NCI-H446 treated with DMSO at 0.1 percent for 48 hours (cell line): Measurements from ENCODE around the gene CYTH3.
"Not testable (repeated sequence)": the region's sequence is repeated elsewhere in the genome, so short reads cannot be mapped to it uniquely, and the experiment has no call there.

Experiments
- DNase-seq: peaks from one replicate; lab custom pipeline; 2025; lab: John Stamatoyannopoulos, UW

CYTH3 gene

DNA sequence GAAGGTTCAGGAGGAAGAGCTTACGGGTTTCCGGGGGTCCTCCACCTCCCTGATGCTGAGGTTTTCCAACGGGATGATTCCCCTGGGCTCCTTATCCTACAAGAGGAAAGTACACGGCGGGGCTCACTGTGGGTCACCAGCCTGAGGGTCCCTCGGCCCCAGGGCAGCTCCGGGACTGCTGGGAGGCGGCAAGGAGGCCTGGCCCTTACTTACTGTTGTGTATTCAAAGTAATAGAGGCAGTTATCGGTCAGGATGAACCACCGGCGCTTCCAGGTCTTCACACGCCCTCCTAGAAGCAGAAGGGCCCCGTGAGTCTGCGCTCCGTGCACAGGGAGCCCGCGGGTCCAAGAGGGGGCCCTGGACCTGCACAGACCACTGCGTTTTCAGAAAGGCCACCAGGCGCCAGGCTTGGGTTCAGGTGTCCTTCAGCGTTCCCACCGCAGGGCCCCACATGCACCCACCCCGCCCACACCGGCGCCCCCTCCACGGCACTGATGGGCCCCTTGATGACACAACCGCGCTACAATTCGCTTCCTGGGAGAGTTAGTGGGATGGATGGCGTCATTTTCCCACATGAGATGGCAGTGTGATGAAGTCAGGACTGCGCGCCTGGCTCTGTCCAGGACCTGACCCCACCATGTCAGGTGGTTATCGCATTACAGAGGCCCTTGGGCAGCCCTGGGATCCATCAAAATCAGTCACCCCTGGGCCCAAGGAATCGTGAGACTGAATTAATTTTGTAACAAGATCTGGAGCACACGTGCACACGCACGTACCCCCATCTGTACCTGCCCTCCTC, 106.7 kb downstream of the CYTH3 start:
- DNase-seq: no peak

DNA sequence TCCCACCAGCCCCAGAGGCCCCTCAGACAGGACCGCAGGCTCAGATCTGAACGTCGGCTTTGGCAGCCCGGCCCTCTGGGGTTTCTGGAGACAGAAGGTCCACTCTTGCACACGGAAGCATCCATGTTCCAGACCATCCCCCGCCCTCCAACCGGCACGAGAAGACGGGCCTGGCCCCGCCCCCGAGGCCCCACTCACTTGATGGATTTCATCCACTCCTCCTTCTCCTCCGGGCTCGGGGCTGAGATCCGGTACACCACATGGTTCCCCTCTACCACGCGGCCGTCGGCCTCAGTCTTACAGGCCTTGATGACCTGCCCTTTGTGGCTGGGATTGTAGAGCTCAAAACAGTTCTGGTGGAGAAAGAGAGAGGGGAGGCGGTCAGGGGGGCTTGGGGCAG, 107.3 kb downstream of the CYTH3 start:
- no peak for DNase-seq

DNA sequence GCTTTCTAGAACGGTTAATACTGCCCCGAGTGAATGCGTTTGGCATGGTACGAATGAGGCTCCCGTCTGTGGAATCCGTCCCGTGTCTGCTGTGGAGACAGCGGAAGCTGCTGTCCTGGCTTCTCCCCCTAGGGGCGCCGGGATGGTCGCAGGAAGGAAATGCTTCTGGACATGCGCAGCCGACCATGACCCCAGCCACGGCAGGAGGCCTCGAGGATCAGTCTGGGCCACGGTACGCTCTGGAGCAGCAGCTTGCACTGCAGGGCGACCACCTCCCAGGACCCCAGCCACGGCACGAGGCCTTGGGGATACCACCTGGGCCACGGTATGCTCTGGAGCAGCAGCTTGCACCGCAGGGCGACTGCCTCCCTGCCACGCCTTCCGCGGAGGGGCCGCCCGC, 107.9 kb downstream of the CYTH3 start:
- no peak for DNase-seq

DNA sequence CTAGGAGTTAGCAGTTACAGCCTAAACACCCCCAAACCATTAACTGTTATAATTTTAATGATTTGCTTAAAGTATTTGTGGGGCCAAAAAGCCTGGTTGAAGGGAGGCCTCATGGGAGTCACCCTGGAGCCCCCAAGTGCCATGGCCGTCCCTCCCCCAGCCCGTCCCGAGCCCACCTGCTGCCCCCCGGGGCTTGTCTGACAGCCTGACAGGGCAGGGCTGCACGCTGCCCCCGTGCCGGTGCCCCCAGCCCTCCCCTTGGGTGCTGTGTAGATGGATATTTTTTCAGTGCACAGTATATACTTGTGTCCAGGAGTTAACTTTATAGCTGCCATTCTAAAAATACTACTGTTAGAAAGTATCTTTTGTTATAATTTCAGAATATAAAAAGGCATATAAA, 108.4 kb downstream of the CYTH3 start:
- no peak for DNase-seq

DNA sequence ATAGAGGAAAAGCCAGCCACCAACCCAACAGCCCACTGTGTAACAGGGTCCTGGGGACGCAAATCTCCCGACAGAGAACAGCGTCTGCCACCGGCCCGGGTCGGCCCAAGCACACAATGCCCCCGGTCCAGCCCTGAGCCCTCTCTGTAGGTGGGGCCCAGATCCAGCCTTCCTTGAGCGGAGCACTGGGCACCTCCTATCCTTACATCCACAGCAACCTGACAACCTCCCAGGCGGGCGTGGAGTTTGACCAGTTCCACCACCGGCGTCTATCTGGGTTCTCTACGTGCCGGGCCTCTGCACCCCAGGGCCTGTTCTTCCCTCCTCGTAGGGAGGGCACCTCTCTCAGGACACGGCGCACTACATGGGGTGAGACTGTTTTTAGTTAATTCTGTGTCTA, 109.0 kb downstream of the CYTH3 start:
- no peak for DNase-seq

DNA sequence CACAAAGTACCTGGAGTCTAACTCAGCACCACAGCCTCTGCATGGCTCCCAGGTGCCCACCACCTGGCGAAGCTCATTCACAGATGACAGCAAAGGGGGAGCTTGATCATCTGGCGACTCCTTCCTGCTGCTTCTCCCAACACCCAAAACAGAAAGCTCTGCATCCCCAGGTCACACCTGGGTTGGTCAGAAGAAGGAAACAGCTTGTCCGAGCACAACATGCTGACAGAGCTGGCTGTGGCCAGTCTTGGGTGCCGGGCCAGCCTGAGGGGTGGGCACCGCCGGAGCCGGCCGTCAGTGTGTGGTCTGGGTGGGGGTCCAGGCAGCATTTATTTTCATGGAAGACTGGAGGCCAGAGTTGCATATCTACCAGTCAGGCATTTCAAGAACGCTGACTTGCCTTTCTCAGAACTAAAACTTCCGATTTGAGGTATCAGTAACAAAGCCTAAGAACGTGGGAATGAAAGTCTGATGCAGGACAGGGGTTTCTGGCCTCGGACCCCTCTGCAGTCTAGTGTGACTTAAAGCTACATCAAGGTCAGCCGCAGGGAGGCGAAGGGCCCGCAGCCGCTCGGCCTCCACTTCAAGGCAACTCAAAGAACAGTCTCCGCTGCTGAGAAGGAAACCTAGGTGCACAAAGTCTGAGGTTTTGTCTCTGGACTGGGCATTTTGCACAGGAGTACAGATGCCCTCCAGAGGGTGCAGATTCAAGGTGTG, 109.6 kb downstream of the CYTH3 start:
- no peak for DNase-seq

DNA sequence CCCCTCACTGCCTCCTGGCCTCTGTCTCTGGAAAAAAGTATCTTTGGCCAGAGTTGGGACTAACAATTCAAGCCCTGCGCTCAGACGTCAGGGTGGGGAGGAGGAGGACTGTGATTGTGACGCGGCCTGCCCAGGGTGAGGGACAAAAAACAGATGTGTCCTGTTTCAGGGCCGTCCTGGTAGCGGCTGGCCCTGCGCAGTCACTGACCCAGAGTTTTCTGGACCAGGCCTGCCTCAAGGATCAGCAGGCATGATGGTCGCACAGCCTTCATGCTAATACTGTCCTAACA, 110.1 kb downstream of the CYTH3 start:
- no peak for DNase-seq

DNA sequence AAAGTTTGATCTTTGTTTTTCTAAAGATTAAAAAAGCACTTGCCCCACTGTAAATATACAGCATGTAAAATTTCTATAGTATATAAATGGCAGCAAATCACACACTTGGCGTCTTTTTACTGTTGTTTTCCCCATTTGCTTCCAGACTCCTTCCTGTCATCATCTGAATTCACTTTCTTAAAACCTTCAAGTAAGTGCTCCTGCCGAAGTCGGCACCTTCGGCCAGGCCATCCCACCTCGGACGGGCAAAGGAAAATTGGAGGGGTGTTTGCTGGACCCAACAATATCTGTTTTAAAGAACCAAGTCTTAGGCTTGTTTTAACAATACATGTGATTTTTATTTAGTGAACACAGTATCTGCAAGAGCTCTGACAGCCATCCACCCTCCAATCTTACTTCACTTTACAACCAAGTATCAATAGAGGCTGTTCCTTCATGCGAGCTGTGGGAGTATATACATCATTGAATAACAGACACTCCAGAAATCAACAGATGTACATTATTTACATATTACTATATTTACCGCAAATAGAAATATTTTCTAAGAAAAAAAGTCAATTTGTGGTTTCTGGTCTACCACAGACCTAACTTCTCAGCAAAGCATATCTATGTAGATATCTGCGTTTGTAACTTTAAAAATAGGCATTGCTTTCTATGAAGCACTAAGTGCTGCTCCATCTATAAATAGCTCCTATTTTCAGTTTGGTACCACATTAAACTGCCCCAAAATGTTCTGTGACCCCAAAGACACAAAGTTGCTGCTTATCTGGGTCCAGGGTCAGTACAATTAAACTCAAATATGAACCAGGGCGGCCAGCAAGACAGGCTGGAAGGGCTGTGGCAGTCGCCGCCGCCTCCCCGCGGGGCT, 110.7 kb downstream of the CYTH3 start:
- no peak for DNase-seq

DNA sequence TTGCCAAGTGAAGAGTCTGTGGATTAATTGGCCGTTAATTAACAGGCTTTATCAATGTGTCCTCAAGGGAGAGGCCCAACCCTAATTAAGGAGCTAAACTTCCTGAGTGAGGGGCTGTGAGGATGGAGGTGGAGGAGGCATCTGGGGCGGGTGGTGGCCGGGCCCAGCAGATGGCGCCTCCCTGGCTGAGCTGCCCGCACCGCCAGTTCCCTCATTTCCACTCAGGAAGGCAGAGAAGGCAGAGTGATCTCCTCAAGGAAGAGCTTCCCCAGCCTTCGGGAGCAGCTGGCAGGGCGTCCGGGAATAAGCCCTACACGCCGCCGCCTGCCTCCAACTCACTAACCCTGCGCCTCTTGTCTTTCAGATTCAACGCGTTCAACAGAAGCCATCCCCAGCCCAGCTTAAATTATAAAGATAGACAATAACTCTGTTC, 112.2 kb downstream of the CYTH3 start:
- DNase-seq: no peak

DNA sequence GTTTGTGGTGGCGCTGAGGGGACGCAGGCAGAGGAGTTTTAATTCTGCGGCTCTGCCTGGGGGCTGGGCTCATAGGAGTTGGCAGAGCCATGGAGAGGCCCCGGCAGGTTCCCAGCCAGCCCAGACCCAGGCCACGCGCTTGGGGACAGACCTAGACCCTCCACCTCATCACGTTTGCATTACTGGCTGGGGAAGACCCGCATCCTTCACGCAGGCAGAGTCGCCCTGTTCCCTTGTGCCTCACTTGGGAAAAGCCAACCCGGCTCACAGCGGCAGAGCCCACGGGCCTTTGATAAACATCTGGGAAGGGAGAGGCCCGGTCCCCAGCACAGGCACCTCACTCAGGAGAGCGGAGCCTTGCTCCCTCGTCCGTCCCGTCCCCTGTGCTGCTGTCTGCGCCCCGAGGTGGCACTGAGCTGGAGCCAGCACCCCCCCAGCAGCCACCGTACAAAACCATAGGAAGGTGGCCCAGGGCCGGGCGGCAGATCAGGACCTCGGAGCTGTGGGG, 112.8 kb downstream of the CYTH3 start:
- DNase-seq: no peak

DNA sequence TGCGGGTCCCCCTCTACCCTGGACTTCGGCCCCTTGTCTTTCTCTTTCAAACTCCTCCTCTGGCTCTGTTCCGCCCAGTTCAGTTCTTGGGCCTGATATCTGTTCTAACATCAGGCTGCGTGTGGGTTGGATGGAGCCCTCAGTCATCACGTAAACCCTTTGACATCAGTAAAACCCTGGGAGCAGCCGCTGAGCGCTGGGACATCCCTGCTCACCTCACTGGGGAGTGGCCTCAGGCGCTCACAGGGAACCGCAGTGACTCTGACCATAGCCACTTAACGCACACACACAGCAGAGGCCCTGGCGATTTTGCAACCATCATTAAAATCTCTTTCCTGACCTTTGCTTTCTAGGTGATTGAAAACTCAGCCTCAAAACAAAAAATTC, 113.3 kb downstream of the CYTH3 start:
- DNase-seq: no peak

DNA sequence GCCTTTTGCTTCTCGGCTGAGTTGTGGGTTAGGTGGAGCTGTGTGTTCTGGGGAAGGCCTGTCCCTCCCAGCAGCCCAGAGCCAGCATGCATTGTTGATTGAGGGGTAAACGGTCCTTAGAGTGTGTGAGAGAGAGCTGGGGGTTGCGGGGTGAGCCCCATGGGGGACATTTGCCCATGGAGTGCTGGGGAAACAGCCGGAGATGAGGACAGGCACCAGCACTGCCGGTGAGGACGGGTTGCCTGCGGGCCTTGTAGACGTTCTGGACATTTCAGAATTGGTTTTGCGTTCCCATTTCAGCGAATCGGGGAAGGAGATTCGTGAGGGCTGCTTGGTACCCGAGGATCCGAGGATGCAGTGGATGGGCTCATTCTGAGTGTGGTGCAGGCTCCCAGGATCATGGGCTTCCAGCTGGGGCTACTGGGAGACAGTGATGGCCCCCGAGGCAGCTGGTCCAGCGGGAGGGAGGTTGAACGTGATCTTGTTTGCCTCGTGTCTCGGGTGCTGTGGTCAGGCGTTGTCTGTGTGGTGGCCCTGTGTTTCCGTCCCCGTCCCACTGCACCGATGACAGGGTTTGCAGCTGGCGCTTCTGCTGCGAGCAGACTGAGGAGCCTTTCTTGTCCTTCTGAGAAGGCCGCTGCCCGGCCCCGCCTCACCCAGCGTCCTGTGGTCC, 113.9 kb downstream of the CYTH3 start:
- DNase-seq: no peak

DNA sequence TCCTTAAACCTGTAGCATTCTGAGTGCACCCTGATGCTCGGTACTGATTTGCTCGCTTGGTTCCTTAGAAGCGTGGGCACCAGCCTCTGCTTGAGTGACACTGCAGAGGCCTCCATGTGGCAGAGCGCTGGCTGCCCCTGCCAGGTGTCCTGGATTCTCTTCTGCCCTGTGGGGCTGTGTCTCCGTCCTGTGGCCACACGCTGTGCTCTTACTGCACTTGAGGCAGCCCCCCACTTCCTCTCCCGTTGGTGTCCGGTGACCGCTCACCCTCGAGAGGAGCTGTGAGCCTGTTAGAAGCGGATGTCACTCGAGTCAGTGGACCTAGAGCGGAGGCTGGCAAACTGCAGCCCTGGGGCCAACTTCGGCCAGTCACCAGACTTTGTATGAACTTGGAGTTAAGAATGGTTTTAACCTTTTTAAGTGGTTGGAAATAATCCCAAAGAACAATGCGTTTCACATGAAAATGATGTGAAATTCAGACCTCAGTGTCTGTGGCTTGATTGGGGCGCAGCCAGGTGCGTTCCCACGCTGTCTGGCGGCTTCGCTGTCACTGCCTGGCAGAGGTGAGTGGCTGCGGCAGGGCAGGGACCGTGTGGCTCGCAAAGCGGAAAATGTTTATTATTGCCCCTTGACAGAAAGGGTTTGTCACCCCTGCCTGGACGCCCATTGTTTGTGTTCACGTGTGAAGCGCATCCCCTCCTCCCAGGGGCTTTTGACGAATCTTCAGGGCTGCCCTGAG, 114.6 kb downstream of the CYTH3 start:
- no peak for DNase-seq

DNA sequence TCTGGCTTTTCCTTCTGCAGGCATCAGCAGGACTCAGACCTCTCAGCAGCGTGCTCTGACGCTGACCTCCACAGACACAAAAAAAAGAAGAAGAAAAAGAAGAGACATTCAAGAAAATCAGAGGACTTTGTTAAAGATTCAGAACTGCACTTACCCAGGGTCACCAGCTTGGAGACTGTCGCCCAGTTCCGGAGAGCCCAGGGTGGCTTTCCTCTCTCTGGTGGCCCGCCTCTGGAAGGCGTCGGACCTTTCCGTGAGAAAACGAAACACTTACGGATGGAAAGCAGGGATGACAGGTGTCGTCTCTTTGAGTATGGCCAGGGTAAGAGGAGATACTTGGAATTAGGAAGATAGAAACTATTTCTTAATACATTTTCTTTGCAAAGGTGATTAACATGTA, 115.7 kb downstream of the CYTH3 start:
- DNase-seq: no peak

DNA sequence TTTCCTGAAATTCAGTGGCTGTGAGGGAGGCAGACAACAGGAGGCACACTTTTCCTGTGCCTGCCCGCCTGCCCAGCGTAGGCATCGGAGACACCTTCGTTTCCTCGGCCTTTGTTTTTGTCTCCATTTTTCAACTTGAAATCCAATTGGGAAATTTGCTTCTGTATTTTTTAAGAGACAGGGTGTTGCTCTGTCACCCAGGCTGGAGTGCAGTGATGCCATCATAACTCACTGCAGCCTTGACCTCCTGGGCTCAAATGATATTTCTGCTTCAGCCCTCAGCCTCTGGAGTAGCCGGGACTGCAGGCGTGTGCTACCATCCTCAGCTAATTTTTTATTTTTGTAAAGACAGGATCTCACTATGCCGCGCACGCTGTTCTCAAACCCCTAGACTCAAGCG, 116.8 kb downstream of the CYTH3 start:
- no peak for DNase-seq

DNA sequence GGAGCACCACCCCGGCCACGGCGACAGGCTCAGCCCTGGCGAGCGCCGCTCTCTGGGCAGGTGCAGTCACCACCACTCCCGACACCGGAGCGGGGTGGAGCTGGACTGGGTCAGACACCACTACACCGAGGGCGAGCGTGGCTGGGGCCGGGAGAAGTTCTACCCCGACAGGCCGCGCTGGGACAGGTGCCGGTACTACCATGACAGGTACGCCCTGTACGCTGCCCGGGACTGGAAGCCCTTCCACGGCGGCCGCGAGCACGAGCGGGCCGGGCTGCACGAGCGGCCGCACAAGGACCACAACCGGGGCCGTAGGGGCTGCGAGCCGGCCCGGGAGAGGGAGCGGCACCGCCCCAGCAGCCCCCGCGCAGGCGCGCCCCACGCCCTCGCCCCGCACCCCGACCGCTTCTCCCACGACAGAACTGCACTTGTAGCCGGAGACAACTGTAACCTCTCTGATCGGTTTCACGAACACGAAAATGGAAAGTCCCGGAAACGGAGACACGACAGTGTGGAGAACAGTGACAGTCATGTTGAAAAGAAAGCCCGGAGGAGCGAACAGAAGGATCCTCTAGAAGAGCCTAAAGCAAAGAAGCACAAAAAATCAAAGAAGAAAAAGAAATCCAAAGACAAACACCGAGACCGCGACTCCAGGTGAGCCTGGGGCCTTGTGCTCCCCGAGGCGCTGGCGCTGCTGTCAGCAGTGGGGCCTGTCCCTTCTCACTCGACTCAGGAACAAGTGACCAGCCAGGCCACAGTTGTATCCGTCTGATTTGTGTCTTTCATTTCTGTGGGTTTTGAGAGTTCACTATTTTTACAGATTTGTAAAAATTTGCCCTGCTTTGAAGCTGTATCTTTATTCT, 117.7 kb downstream of the CYTH3 start:
- no peak for DNase-seq

DNA sequence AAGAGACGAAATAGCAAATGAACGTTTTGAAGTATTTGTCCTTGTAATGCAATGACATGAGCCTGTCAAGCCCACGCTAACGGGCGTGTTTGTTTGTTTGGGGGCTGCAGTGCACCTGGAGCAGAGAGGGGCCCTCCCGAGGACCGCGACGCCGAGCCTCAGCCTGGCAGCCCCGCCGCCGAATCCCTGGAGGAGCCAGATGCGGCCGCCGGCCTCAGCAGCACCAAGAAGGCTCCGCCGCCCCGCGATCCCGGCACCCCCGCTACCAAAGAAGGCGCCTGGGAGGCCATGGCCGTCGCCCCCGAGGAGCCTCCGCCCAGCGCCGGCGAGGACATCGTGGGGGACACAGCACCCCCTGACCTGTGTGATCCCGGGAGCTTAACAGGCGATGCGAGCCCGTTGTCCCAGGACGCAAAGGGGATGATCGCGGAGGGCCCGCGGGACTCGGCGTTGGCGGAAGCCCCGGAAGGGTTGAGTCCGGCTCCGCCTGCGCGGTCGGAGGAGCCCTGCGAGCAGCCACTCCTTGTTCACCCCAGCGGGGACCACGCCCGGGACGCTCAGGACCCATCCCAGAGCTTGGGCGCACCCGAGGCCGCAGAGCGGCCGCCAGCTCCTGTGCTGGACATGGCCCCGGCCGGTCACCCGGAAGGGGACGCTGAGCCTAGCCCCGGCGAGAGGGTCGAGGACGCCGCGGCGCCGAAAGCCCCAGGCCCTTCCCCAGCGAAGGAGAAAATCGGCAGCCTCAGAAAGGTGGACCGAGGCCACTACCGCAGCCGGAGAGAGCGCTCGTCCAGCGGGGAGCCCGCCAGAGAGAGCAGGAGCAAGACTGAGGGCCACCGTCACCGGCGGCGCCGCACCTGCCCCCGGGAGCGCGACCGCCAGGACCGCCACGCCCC, 118.5 kb downstream of the CYTH3 start:
- no peak for DNase-seq

DNA sequence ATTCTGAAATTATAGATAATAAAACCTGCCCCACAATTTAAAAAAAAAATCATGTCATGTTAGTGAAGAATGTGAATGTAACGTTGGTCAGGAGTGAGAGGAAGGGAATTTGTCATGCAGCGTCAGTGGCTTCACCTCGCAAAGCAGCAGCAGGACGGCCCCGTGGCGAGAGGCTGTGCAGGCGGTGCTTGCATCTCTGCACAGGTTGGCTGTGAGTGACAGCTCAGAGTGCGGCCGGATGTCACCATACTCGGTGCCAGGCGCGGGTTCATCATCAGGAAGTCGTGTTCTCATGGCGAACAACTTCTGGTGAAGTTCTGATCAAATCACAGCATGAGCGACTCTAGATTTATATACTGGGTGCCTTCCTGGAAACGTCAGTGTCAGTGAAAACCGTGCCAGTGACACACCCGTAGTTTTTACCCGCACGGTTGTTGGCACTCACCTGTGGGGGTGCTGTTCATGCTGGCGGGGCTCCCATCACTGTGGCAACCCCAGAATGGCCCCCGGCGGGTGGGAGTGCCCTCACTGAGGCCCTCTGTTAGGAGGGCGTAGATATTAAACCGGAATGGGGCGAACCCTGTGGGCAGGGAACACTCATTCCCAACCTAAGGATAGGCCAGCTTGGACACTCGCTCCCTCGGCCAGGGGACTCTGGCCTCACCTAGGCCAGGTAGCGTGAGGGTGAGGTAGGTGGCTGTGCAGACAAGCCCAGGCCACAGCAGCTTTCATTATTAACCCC, 120.3 kb downstream of the CYTH3 start:
- DNase-seq: no peak

DNA sequence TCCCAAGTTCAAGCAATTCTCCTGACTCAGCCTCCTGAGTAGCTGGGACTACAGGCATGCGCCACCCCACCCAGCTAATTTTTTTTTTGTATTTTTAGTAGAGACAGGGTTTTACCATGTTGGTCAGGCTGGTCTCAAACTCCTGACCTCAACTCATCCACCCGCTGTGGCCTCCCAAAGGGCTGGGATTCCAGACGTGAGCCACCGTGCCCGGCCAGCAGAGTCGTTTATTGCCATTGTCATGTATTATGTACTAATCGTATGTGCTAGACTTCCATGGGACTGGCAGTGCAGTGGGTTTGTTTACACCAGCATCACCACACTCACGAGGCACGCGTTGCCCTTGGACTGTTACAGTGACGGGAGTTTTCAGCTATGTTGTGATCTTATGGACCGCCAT, 120.9 kb downstream of the CYTH3 start:
- DNase-seq: not testable (repeated sequence)
